Stimulated activated CD4-positive, alpha-beta T cell treated with anti-CD3 and anti-CD28 coated beads, Interleukin-12 subunit alpha, Interleukin-12 subunit beta, amount 100 ng/mL, for 48 hours (primary cell): ENCODE results near the gene LCN9.
"Not testable (repeated sequence)": the region's sequence is repeated elsewhere in the genome, so short reads cannot be mapped to it uniquely, and the experiment has no call there.

Experiments
- DNase-seq, 3 donors: peaks; one replicate each; pipeline ENCODE4 v3.0.0-alpha.2; 2020; ENCODE audit warnings: low read depth in 2 of 3, low spot score in 1 of 3

Gene LCN9, protein sequence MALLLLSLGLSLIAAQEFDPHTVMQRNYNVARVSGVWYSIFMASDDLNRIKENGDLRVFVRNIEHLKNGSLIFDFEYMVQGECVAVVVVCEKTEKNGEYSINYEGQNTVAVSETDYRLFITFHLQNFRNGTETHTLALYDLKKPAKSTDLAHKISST

GRCh38 chr9:135662758-135663450 lies at the start of gene LCN9:
Gene LCN9 (plus strand): TSS chr9:135663309. CDS start chr9:135663322, 13 bp downstream.
- DNase-seq, result no peak

DNA sequence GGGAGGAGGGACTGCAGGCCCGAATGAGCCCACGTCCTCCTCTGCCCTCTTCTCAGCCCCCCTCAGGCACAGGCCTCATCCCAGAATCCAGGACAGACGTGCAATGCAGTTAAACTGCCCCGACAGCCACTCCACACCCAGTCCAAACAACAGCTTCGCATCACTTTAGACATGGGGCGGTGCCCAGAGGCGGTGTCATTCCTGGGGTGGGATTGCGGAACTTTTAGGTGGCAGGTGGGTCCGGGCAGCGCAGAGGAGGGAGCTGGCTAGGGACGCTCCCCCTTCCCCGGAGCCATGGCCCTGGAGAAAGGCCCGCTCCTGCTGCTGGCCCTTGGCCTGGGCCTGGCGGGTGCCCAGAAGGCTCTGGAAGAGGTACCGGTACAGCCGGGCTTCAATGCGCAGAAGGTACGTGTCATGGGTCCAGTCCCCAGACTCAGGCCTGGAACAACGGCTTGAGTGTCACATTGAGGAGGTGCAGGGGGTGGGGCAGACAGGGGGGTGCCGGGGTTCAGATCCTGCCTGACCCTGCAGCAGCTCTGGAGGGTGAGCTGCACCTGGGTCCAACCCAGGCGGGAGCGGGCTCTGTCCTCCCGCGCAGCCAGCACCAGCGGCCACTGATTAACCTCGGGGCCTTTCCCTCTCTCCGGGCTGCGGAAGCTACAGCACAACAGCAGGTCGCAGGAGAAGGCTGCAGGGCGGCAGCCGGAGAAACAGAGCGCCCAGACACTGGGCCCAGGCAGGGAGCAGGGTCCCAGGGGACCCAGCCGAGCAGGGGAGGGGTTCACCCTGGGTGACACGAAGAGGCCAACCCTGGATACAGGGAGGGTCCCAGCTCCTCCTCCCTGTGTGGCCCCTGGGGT lies 48.9 kb upstream of the LCN9 start:
- no peak for DNase-seq

DNA sequence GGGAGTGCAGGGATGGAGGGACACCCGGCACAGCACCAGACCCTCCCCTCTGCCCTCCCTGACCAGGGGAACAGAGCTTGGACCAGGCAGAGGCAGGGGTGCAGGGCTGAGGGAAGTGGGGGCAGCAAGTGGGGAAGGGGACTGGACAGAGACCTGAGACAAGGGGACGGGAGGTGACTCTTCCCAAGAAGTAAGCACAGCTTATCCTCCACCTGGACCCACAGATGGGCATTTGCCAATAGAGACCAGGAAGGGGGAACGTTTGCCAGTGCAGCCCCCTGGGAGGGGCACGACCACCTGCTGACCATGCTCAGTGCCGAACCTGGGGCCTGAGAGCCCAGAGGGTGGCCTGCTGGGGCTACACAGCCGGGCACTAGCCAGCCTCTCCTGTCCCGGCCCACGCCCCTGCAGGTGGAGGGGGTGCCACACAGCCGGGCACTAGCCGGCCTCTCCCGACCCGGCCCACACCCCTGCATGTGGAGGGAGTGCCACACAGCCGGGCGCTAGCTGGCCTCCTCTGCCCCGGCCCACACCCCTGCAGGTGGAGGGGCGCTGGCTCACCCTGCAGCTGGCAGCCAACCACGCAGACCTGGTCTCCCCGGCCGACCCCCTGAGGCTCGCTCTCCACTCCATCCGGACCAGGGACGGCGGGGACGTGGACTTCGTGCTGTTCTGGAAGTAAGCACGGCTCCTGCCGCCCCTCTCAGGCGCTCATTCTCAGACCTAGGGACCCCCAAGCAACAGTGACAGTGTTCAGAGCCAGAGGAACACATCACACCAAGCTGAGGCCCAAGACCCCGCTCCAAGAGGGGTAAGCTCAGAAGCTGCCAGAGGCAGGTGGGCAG lies 48.1 kb upstream of the LCN9 start:
- no peak for DNase-seq

DNA sequence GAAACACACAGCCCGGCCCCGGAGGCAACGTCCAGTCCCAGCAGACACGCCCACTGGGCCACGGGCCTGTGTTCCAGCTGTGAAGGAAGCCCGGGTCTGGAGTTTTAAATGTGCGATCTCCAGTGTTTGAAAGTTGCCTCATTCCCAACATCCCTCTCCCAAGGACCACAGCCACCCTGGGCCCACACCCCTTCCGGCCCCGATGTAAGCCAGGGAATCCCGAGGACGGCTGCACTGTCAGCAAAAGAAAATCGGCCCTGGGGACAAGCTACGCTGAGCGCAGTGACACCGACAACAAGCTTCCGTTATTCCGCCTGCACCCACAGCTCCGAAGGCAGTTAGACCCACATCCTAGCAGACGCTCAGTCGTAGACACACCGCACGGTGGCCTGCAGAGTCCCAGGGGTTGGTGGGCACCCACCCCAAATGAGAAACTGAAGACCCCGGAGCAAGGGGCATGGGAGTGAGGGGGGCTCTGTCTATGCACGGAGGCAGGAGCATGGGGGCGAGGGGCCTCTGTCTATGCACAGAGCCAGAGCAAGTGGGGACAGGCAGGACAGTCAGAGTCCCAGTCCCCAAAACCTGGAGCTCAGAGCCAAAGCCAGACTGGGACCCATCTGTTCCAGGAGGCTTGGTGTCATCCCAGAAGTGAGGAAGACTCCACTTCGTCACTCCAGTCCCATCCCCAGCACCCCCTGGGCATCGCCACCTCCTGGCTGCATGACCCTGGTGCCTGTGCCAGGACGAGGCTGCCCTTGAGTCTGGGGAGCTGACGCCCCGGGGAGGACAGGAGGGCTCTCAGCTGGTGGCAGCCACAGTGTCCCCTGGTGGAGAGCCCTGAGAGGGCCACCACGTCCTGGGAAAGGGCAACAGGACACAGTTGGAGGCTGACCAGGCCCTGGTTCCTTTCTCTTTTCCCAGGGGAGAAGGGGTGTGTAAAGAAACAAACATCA lies 47.2 kb upstream of the LCN9 start:
- DNase-seq, result no peak

- no peak for DNase-seq
Measured at GRCh38 chr9:135616619-135617537, 46.2 kb upstream of the LCN9 start.

DNA sequence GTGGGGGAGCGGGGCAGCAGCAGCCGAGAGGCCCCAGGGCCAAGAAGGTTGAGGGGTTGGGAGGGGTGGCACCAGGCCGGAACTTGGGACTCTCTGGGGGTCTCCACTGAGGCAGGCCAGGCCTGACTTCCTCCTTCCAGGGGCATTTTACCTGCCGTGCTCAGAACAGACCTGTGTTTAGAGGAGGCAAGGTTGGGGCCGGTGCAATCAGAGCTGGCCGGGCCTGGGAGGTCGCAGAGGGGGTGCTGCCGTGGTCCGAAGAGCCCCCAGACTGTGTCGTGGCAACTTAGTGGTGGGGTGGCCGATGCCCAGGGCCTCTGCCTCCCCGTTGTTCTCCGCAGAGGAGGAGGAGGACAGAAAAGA lies 45.6 kb upstream of the LCN9 start:
- DNase-seq, result no peak

GRCh38 chr9:135617991-135618411 lies 45.1 kb upstream of the LCN9 start:
- no peak for DNase-seq

GRCh38 chr9:135618866-135619598 lies 44.1 kb upstream of the LCN9 start:
- no peak for DNase-seq

DNA sequence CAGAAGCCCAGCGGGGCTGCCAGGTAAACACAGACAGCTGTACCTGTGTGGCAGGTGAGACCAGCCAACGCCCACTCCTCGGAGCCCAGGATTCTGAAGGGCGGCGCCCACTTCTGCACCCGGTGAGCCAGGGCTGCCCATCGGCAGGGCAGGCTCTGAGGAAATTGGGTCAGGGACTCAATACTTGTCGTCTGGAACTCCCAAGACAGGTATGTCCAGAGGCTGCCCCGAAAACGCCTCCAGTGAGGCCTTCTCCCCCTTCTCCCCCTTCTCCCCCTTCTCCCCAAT lies 43.6 kb upstream of the LCN9 start:
- DNase-seq, result no peak

GRCh38 chr9:135620558-135620957 lies 42.6 kb upstream of the LCN9 start:
- no peak for DNase-seq

- DNase-seq, result no peak
Measured at GRCh38 chr9:135622415-135623020, 40.6 kb upstream of the LCN9 start.

DNA sequence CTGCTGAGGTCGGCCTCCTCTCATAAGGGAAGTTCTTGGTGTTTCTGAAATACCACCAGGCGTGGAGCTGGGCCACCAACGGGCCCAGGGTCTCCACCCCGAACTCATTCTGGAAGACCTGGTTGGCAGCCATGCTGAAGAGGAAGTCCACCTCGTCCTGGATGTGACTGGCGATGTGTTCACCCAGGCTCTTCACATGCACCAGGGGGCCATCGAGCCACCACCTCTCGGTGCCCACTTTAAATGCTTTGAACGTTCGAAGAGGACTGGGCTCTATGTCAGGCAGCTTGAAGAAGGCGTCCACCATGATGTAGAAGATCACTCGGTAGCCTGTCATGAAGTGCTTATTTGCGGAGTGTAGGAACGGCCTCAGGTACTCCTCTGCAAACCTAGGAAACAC lies 38.8 kb upstream of the LCN9 start:
- DNase-seq, result no peak

- no peak for DNase-seq
Measured at GRCh38 chr9:135632841-135633240, 30.3 kb upstream of the LCN9 start.

GRCh38 chr9:135636930-135637530 lies 26.1 kb upstream of the LCN9 start:
- not testable (repeated sequence) for DNase-seq

DNA sequence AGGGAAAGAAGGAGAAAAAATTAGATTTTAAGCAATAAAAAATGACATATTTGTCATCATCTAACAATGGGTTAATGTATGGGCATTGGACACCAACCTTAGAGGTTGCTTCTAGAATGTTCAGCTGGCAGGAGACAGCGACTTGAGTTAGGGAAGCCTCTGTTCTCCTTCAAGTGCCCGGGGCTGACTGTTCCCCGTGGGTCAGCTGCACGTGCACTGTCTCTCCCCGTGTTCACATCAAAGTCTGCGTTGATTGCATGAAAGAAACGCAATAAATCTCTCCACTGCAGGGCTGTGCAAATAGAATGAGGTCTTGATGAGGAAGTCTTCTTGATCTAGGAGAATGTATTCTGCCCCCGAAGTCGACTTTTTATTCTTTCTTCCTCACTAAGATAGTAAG lies 23.9 kb upstream of the LCN9 start, which contains the start of gene GLT6D1:
TSS of gene GLT6D1 (minus strand) at position 345 of the 400 bp plus-strand sequence. CDS start 353 bp downstream, outside the sequence.
- no peak for DNase-seq

GRCh38 chr9:135641047-135641446 lies 22.1 kb upstream of the LCN9 start:
- DNase-seq, result no peak

GRCh38 chr9:135641745-135642144 lies 21.4 kb upstream of the LCN9 start:
- DNase-seq, result no peak
